GM12878 (cell line): ENCODE measurements around the gene ARID5B. TPM values are rescaled to one million over a fixed set of nuclear protein-coding genes. Genes with fewer than 3 reads are reported as not detected.
A peak's percentile ranks its signal among the peaks of the same experiment; 100 is the strongest.

Source experiments
- BACH1 ChIP-seq: fragments of 450-650 bp; IDR thresholded peaks from 2 replicates; pipeline ENCODE4 v1.6.1; 2017; ENCODE audit warnings: mild to moderate bottlenecking, borderline replicate concordance
- BMI1 ChIP-seq: fragments of 450-650 bp; IDR thresholded peaks from 2 replicates; pipeline ENCODE4 v1.6.1; 2016; ENCODE audit warnings: mild to moderate bottlenecking, moderate library complexity, borderline replicate concordance
- CTCF ChIP-seq, 3 experiments: IDR thresholded peaks in 2 of 3; conservative IDR thresholded peaks in 1 of 3; 2 replicates each; pipeline ENCODE4 v1.5.1; 2011; ENCODE audit warnings: low read depth in 3 of 3, low read length in 3 of 3, mild to moderate bottlenecking in 3 of 3, control low read depth in 2 of 3, moderate library complexity in 2 of 3, inconsistent platforms in 1 of 3, mixed read lengths in 1 of 3; ENCODE audit not compliant: control insufficient read depth in 2 of 3, insufficient read depth in 1 of 3; ENCODE audit errors: extremely low read depth in 1 of 3
- CUX1 ChIP-seq: IDR thresholded peaks from 2 replicates; pipeline ENCODE4 v1.6.1; 2012; ENCODE audit warnings: improper control_type of control experiment, low read depth, low read length; ENCODE audit not compliant: insufficient replicate concordance
- MTA2 ChIP-seq: fragments of 450-650 bp; IDR thresholded peaks from 2 replicates; pipeline ENCODE4 v1.6.1; 2016; ENCODE audit warnings: low read depth, mild to moderate bottlenecking, moderate library complexity
- NR2C2 ChIP-seq: IDR thresholded peaks from 2 replicates; pipeline ENCODE4 v1.6.1; 2011; ENCODE audit warnings: borderline replicate concordance, low read depth; ENCODE audit not compliant: control insufficient read depth, insufficient read length
- POLR2A ChIP-seq: IDR thresholded peaks from 2 replicates; pipeline ENCODE4 v1.6.1; 2011; ENCODE audit warnings: low read depth, mild to moderate bottlenecking, low read length
- POLR2AphosphoS5 ChIP-seq: IDR thresholded peaks from 2 replicates; pipeline ENCODE4 v1.6.1; 2011; ENCODE audit warnings: mild to moderate bottlenecking, low read length, inconsistent platforms
- SUZ12 ChIP-seq: fragments of 200-600 bp; sonication (generic); IDR thresholded peaks from one replicate; pipeline ENCODE4 v1.6.1; 2018; ENCODE audit warnings: antibody characterized with exemption, mild to moderate bottlenecking; ENCODE audit not compliant: unreplicated experiment
- TCF7 ChIP-seq: IDR thresholded peaks from 2 replicates; pipeline ENCODE4 v1.6.1; 2014; ENCODE audit warnings: antibody characterized with exemption, borderline replicate concordance
- ZNF384 ChIP-seq: IDR thresholded peaks from 2 replicates; pipeline ENCODE4 v1.6.1; 2012; ENCODE audit warnings: low read depth, mild to moderate bottlenecking, low read length, improper control_type of control experiment, borderline replicate concordance
- ZNF622 ChIP-seq: fragments of 450-650 bp; IDR thresholded peaks from 2 replicates; pipeline ENCODE4 v1.6.1; 2017; ENCODE audit warnings: mild to moderate bottlenecking, inconsistent platforms
- polyA plus RNA-seq, 11 experiments: library from polyadenylated mRNA; depleted of rRNA in 4 of 11; unstranded in 6 of 11; stranded (reverse) in 5 of 11; fragments of >200 nt; fragmentation: Nextera tagmentation in 4 of 11; fragmentation: Illumina TruSeq in 1 of 11; extraction: Ambion mirVana in 4 of 11; extraction: Trizol in 1 of 11; gene quantifications; 1 replicate in 1 of 11; 2 replicates in 10 of 11; pipeline versions ENCODE4 v1.2.1 to v1.2.3, GENCODE V29; 2011 to 2016; ENCODE audit warnings: inconsistent platforms in 2 of 11, missing spikeins in 2 of 11, low read depth in 1 of 11
- total RNA-seq, 4 experiments: library from RNA; depleted of rRNA in 3 of 4; stranded (reverse); fragments of >200 nt in 3 of 4; fragmentation: Illumina TruSeq in 1 of 4; extraction: Trizol in 1 of 4; gene quantifications; 2 replicates each; pipeline versions ENCODE4 v1.2.1 to v1.2.3, GENCODE V29; 2013 to 2021
- TF ChIP-seq, protein P1 (sequence below): fragments of 150-350 bp; IDR thresholded peaks from 2 replicates; pipeline ENCODE4 v1.6.1; 2016; ENCODE audit warnings: low read depth, low read length
- TF ChIP-seq, protein P2 (sequence below): fragments of 450-650 bp; IDR thresholded peaks from 2 replicates; pipeline ENCODE4 v1.6.1; 2017; ENCODE audit warnings: mild to moderate bottlenecking, low read depth, inconsistent platforms; ENCODE audit not compliant: poor library complexity, severe bottlenecking
- TF ChIP-seq, protein P3 (sequence below): IDR thresholded peaks from 2 replicates; pipeline ENCODE4 v1.6.1; 2012; ENCODE audit warnings: low read length, inconsistent platforms

Gene ARID5B
- total and polyA plus RNA-seq, 10 of the 15 experiments (the other 5 are each of a cell fraction or from before 2014, with no cell fraction given) = 2.7 to 8.5 (median 6.1) TPM

GRCh38 chr10:62079885-62080559 lies 178.5 kb downstream of the ARID5B start (continued):
- TF ChIP-seq, protein P1, sequence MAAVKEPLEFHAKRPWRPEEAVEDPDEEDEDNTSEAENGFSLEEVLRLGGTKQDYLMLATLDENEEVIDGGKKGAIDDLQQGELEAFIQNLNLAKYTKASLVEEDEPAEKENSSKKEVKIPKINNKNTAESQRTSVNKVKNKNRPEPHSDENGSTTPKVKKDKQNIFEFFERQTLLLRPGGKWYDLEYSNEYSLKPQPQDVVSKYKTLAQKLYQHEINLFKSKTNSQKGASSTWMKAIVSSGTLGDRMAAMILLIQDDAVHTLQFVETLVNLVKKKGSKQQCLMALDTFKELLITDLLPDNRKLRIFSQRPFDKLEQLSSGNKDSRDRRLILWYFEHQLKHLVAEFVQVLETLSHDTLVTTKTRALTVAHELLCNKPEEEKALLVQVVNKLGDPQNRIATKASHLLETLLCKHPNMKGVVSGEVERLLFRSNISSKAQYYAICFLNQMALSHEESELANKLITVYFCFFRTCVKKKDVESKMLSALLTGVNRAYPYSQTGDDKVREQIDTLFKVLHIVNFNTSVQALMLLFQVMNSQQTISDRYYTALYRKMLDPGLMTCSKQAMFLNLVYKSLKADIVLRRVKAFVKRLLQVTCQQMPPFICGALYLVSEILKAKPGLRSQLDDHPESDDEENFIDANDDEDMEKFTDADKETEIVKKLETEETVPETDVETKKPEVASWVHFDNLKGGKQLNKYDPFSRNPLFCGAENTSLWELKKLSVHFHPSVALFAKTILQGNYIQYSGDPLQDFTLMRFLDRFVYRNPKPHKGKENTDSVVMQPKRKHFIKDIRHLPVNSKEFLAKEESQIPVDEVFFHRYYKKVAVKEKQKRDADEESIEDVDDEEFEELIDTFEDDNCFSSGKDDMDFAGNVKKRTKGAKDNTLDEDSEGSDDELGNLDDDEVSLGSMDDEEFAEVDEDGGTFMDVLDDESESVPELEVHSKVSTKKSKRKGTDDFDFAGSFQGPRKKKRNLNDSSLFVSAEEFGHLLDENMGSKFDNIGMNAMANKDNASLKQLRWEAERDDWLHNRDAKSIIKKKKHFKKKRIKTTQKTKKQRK = no peak
- TF ChIP-seq POLR2AphosphoS5 (peak; percentile 79), ZNF384 (no peak), MTA2 (no peak), TCF7 (no peak), NR2C2 (no peak), BMI1 (no peak), BACH1 (no peak), POLR2A (peak; percentile 74), ZNF622 (no peak), SUZ12 (no peak), CUX1 (no peak), CTCF (IDR thresholded peaks at IDR 0.05 in 2 of 3, conservative IDR thresholded peaks at IDR 0.05 in 1 of 3; ENCODE audit: control insufficient read depth in 2 of 3, extremely low read depth in 1 of 3, insufficient read depth in 1 of 3, low read depth in 3 of 3, low read length in 3 of 3) (no peak)
- TF ChIP-seq, protein P2, sequence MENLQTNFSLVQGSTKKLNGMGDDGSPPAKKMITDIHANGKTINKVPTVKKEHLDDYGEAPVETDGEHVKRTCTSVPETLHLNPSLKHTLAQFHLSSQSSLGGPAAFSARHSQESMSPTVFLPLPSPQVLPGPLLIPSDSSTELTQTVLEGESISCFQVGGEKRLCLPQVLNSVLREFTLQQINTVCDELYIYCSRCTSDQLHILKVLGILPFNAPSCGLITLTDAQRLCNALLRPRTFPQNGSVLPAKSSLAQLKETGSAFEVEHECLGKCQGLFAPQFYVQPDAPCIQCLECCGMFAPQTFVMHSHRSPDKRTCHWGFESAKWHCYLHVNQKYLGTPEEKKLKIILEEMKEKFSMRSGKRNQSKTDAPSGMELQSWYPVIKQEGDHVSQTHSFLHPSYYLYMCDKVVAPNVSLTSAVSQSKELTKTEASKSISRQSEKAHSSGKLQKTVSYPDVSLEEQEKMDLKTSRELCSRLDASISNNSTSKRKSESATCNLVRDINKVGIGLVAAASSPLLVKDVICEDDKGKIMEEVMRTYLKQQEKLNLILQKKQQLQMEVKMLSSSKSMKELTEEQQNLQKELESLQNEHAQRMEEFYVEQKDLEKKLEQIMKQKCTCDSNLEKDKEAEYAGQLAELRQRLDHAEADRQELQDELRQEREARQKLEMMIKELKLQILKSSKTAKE = peak; percentile 40
- TF ChIP-seq, protein P3, sequence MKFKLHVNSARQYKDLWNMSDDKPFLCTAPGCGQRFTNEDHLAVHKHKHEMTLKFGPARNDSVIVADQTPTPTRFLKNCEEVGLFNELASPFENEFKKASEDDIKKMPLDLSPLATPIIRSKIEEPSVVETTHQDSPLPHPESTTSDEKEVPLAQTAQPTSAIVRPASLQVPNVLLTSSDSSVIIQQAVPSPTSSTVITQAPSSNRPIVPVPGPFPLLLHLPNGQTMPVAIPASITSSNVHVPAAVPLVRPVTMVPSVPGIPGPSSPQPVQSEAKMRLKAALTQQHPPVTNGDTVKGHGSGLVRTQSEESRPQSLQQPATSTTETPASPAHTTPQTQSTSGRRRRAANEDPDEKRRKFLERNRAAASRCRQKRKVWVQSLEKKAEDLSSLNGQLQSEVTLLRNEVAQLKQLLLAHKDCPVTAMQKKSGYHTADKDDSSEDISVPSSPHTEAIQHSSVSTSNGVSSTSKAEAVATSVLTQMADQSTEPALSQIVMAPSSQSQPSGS = peak; percentile 48
